NAMALWA (cell line): ENCODE results near the gene QDPR.
"Not testable (repeated sequence)": the region's sequence is repeated elsewhere in the genome, so short reads cannot be mapped to it uniquely, and the experiment has no call there.

ENCODE experiments used
- DNase-seq: peaks from one replicate; pipeline ENCODE4 v3.0.0-alpha.2; 2015; ENCODE audit warnings: low spot score

The QDPR gene

DNA sequence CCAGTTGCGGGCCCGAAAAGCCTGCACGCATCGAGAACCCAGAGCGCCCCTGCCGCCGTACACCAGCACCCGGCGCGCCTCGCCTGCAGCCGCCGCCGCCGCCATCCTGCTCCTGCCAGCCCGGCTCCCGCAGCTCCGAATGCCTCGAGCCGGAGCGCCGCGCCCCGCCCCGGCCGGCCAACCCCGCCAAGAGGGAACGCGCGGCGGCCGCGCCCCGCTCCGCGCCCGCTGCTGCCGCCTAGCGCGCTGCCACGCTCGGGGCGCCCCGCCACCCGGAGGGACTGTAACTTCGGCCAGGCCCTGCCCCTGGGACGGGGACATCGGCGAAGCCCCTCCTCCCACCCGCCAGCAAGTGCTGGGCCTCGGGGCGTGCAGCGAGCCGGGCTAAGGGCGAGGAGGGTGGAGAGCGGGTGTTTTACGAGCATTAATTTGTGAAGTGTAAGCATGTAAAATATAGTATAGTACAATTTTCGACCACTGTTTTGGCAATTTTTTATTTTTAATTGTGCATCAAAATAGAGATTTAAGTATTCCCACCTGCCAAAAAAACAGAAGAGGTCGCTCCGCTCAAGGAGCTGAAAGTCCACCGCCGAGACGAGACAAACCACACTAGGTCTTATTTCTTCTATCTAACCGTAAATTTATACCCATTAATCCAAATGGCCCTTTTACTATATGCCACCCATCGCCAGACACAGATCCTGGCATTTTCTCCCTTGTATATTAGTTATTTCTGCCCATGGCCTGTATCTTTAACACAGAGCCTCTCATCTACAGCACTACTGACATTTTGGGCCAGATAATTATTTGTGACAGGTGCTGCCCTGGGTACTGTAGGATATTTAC lies at the start of gene QDPR:
QDPR (minus strand) TSS at position 141 of the 846 bp plus-strand sequence; CDS start at position 105, 36 bp downstream.
- DNase-seq = peak; percentile 86

- no peak for DNase-seq
These were observed 49.5 kb upstream of the QDPR start for GRCh38 chr4:17561195-17561909.

DNA sequence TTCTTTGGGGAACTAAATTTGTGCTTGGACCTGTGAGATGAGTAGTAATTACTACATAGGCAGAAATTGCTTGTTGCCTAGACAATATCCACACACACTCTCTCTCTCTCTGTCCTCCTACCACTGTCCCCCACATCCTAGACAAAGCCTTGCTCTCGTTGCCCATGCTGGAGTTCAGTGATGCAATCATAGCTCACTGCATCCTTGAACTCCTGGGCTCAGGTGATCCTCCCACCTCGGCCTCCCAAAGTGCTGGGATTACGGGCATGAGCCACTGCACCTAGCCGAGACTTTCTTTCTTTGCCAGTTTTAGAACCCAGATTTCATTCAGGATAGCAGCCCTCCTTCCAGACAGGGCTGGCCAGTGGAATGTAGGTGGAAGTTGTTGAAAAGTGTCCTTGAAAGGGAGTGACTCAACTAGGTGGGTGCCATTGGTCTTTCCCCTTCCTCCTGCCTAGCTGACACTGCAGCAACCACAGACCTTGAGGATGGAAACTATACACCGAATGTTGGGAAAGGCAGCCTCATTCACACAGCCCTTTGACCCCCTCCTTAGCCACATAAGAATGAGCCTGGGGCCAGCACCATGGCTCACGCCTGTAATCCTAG lies 48.3 kb upstream of the QDPR start:
- no peak for DNase-seq

- DNase-seq = no peak
These were observed 47.8 kb upstream of the QDPR start for GRCh38 chr4:17559709-17560048.

DNA sequence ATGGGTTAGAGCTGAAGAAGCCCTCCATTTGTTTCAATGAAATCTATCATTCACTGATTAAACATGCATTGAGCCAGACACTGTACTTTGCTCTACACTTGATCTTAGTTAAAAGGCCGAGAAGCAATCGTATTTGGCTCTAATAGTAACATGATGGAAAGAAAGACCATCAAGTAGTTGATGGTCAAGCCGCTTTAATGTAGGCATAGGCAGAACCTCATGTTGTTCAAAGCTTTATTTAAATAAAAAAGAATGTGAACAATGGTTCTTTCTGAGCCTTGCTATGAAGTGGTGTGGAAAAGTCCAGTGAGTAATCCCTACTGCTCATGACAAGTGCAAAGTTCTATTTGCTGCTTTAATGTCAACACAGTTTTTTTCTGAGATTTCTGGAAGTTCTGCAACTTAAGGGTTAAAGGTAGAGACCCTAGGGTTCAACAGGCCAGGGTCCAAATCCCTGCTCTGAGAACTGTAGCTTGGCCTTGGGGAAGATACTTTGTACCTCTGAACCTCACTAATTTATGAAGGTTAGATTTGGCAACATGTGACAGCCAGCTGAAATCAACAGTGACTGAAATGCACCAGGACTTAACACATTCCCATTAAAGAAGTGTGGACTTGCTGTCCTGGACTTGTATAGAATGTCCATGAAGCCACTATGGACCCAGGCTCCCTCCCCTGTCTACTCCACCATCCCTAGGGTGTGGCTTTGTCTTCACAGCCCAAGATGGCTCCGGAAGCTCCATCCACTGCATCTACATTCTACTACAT lies 47.2 kb upstream of the QDPR start:
- DNase-seq = no peak

GRCh38 chr4:17557880-17558279 lies 46.0 kb upstream of the QDPR start:
- DNase-seq = no peak

- no peak for DNase-seq
These were observed 44.6 kb upstream of the QDPR start for GRCh38 chr4:17556498-17556897.

GRCh38 chr4:17554568-17554967 lies 42.7 kb upstream of the QDPR start:
- no peak for DNase-seq

DNA sequence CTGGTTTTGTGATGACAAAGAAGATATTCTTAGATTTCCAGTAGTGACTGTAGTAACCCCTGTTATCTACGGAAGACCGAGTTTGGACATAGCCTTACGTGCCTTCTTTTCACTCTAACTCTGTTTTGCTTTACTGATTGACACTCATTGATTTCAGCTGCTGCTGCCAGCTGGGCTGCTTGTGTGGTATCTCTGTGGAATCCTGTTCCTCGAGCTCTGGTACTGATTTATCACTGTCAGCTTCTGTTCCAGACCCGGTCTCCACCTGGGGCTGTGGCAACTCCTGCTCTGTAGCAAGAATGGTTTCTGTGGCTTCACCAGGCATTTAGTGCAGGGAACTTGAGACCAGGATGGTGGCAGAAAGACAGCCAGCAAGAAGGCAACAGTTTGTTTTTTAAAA lies 40.5 kb upstream of the QDPR start:
- no peak for DNase-seq

DNA sequence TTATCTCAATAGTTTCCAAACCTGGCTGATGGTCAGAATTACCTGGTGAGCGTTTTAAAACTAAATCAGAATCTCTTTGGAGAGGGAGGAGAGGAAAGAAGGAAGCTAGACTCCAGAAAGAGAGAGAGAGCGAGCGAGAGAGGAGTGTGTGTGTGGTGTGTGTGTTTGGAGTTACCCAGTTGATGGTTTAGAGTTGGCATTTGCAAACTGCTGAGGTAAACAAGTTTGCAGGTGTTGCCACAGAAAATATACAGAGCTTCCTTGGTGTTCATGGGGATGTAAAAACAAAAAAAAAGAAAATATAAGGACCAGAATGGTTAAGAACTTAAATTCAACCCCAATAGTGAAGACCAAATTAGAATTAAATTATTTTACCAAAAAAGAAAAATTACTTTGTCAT lies 38.7 kb upstream of the QDPR start:
- DNase-seq = no peak

- DNase-seq = no peak
These were observed 34.8 kb upstream of the QDPR start for GRCh38 chr4:17546678-17547077.

DNA sequence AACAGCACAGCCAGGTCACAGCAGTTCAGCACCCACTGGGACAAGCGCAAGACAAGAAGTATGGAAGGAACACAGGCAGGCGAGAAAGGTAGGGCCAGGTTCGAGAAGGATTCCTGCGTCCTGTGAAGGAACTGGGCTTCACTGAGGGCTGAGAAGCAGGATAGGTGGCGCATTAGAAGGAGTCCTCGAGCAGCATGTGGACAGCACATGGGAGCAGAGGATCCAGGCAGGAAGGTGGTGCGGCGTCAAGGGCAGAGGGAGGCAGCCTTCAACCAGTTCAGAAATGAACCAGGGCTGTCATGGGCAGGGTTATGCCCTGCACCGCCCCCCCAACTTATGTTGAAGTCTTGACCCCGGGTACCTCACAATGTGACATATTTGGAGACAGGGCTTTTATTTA lies 34.3 kb upstream of the QDPR start:
- no peak for DNase-seq

GRCh38 chr4:17545374-17546140 lies 33.7 kb upstream of the QDPR start:
- DNase-seq = no peak

GRCh38 chr4:17544831-17545234 lies 32.9 kb upstream of the QDPR start:
- no peak for DNase-seq

- no peak for DNase-seq
These were observed 32.3 kb upstream of the QDPR start for GRCh38 chr4:17544205-17544604.

DNA sequence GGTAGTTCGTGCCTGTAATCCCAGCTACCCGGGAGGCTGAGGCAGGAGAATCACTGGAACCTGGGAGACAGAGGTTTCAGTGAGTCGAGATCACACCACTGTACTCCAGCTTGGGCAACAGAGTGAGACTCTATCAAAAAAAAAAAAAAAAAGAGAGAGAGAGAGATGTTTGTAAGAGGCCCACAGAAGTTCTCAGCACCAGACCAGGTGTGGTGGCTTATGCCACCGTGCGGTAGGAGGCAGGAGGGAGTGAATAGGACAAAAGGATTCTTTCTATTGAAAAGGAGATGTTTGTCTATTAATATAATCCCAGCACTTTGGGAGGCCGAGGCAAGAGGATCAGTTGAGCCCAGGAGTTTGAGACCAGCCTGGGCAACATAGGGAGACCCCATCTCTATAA lies 25.2 kb upstream of the QDPR start:
- not testable (repeated sequence) for DNase-seq

DNA sequence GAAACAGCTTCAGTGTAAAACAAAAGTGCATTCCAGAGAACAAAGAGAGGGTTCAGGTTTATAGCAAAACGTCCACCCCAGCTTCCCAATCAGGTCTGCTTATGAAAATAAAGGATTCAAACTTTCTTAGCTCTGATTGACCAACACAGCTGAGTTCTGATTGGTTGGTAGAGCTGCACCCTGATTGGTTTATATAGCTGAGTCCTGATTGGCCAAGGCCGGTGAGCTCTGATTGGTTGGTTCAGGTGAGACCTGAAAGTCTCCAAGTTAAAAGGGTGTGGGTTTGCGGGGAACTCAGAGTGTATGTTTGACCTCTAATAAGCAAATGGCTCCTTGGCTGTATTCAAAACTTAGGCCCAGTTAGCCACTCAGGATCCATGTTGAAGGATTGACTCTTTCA lies 24.0 kb upstream of the QDPR start:
- DNase-seq = peak; percentile 50

DNA sequence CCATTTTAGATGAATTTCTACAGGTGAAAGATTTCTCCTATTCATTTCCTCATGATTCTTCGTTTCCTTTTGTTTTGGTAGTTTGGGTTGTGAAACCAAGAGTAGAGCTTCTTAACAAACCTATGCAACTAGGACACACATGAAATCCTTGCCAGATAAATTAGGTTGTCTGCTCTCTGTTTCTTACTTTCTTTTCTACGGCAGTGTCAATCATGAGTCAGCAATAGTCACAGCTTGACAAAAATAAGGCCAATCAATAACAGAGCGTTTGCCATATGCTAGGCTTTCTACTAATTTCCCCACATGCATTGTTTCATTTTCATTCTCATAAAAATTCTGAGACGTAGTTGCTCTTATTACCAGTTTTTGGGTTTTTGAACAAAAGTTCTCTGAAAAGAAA lies 23.4 kb upstream of the QDPR start:
- no peak for DNase-seq

- no peak for DNase-seq
These were observed 22.8 kb upstream of the QDPR start for GRCh38 chr4:17534705-17535104.

DNA sequence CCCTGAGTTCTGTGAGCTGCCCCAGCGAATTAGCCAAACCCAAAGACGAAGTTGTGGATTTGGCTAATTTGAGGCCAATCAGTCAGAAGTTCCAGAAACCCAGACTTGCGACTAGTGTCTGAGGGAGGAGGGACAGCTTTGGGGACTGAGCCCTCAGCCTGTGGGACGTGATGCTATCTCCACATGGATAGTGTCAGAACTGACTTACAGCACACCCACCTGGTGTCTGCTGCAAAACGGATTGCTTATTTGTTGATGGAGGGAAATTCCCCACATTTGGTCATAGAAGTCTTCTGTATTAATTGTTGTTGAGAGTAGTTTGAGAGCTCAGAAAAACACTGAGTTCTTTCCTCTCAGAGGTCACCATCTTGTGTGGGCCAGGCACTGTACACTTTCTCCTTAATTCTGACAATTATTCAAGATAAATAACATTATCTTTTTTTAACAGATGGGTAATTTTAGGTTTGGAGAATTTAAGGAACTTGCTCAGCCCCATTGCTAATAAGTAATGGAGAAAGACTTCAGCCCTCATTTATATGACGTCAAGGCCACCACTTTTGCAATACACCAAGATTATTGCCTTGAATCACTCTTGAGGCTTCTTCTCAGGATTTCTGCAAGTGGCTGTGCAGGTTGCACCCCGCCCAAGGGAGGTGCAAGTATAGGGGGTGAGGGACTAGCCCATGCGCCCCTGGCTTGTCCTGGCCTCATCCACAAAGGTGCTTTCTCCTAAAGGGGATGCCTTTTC lies 19.8 kb upstream of the QDPR start:
- no peak for DNase-seq
